ENCODE measurements around the gene MYCBP. TPM values are rescaled to one million over a fixed set of nuclear protein-coding genes. Genes with fewer than 3 reads are reported as not detected.
A peak's percentile ranks its signal among the peaks of the same experiment; 100 is the strongest.

MYCBP gene
- total and polyA plus RNA-seq, 2 of the 8 experiments (the other 6 are each of a cell fraction or from before 2014, with no cell fraction given) = 22.4 to 38.2 TPM

- DNase-seq (ENCODE audit: low read depth in 1 of 2, low spot score in 2 of 2) (peak; percentile 90 to 97), FAIRE-seq (no peak)
- Histone ChIP-seq H2BK15ac (ENCODE audit: low read length) (peak within 1 kb of the TSS; percentile 77; the same call in 1 of the 2 replicates), H3K79me2 (ENCODE audit: control insufficient read depth in 1 of 2, insufficient read depth in 2 of 2, low read length in 2 of 2) (peaks cover 3 to 40% of the 10 kb centered on the region in 2 experiments), H3K14ac (ENCODE audit: insufficient read length) (no peak within 1 kb of the TSS), H3K4me3 (ENCODE audit: extremely low read depth in 1 of 4, insufficient read depth in 2 of 4, low read depth in 3 of 4, low read length in 4 of 4) (peak within 1 kb of the TSS; percentile 85 to 96 (median 92)), H3K56ac (replicated peaks; ENCODE audit: insufficient read length, low read depth, low read length) (peak within 1 kb of the TSS; percentile 49), H2AFZ (ENCODE audit: low read length) (peak within 1 kb of the TSS; percentile 92), H4K20me1 (replicated peaks in 1 of 2; ENCODE audit: control insufficient read depth in 1 of 2, insufficient read depth in 2 of 2, low read length in 2 of 2) (peaks cover 3% of the 10 kb centered on the region in 2 experiments), H3K27me3 (replicated peaks in 1 of 4; ENCODE audit: control insufficient read depth in 3 of 4, extremely low read depth in 1 of 4, insufficient read depth in 3 of 4, low read length in 3 of 4) (no peaks in the 10 kb centered on the region), H4K91ac (replicated peaks; ENCODE audit: insufficient read length, low read length) (no peak within 1 kb of the TSS), H3K9ac (replicated peaks in 1 of 4; ENCODE audit: extremely low read depth in 1 of 4, low read depth in 3 of 4, low read length in 3 of 4) (peak within 1 kb of the TSS; percentile 73 to 85 (median 78)), H3K18ac (ENCODE audit: extremely low read depth, low read length) (no peak within 1 kb of the TSS; the same call in 1 of the 2 replicates), H3K23me2 (ENCODE audit: low read depth, low read length) (peaks cover 12% of the 10 kb centered on the region), H3K23ac (ENCODE audit: insufficient read length) (no peak within 1 kb of the TSS), H3K9me3 (ENCODE audit: insufficient read depth in 2 of 2, low read depth in 1 of 2, low read length in 1 of 2) (no peaks in the 10 kb centered on the region), H3K4me2 (ENCODE audit: insufficient read depth in 1 of 2, low read depth in 2 of 2, low read length in 2 of 2) (peak within 1 kb of the TSS; percentile 90 to 95), H3K36me3 (ENCODE audit: control insufficient read depth in 2 of 4, insufficient read depth in 4 of 4, low read length in 3 of 4) (peaks cover 3 to 33% (median 13%) of the 10 kb centered on the region in 4 experiments; a peak in 6 of 8 replicates), H2AK5ac (ENCODE audit: low read depth, low read length) (no peak within 1 kb of the TSS), H3K27ac (ENCODE audit: low read depth, low read length) (no peak within 1 kb of the TSS), H3K79me1 (ENCODE audit: low read depth, low read length) (peaks cover 2% of the 10 kb centered on the region), H2BK5ac (ENCODE audit: low read depth, low read length) (peak within 1 kb of the TSS; percentile 29; the same call in 1 of the 2 replicates), H4K8ac (ENCODE audit: extremely low read depth, insufficient read depth, low read length) (peak within 1 kb of the TSS; percentile 78), H2BK20ac (ENCODE audit: low read length) (no peak within 1 kb of the TSS), H3K4me1 (replicated peaks in 1 of 4; ENCODE audit: control insufficient read depth in 3 of 4, insufficient read depth in 4 of 4, low read length in 3 of 4) (peaks cover 0 to 8% (median 2%) of the 10 kb centered on the region in 4 experiments; a peak in 3 of 7 replicates), H4K5ac (ENCODE audit: insufficient read length, low read depth, low read length) (peak within 1 kb of the TSS; percentile 50), H3K4ac (replicated peaks; ENCODE audit: insufficient read length, low read depth, low read length) (peak within 1 kb of the TSS; percentile 65), H2BK12ac (ENCODE audit: low read depth, low read length) (no peak within 1 kb of the TSS), H2BK120ac (replicated peaks; ENCODE audit: low read depth, low read length) (peak within 1 kb of the TSS; percentile 55)
- 5% methylated on average over 30 of the region's 70 CpGs; no CpG with 5 or more reads in 1 of the 2 experiments for WGBS, 2 experiments (ENCODE audit: extremely low coverage in 1 of 2, insufficient coverage in 1 of 2, insufficient read length in 1 of 2, insufficient replicate concordance in 2 of 2, low coverage in 1 of 2, low lambda C conversion rate in 2 of 2, missing lambda C conversion rate in 1 of 2)
- ChIA-PET POLR2A (ENCODE audit: partially characterized antibody) (interaction anchor here (0.7 to 1.9 kb wide), 6 partner anchors 13 to 167 kb away, joined by 3 to 6 read pairs (median 4); partner anchors contain the start of genes MYCBP and NDUFS5), CTCF (ENCODE audit: partially characterized antibody) (interaction anchor here (0.5 to 0.7 kb wide), 3 partner anchors 13 to 858 kb away, joined by 3 to 4 read pairs (median 3); no protein-coding TSS in a partner anchor)
- no peak for TF ChIP-seq CBX8 (IDR thresholded peaks at IDR 0.05; ENCODE audit: borderline replicate concordance, low read depth, low read length)
- no peak for TF ChIP-seq KDM5A (IDR thresholded peaks at IDR 0.05; ENCODE audit: low read length)
- TF ChIP-seq ATF3 (IDR thresholded peaks at IDR 0.05; ENCODE audit: insufficient read depth, low read depth, low read length) = peak; percentile 100
- TF ChIP-seq SP4 (IDR thresholded peaks at IDR 0.05; ENCODE audit: low read length) = peak; percentile 98
- peak; percentile 69 for TF ChIP-seq CHD2 (IDR thresholded peaks at IDR 0.05; ENCODE audit: low read length)
- TF ChIP-seq HDAC2 (IDR thresholded peaks at IDR 0.05; ENCODE audit: borderline replicate concordance in 1 of 2, low read depth in 2 of 2, low read length in 2 of 2) = peak in 1 of 2 experiments; percentile 54; a peak in 1 of 4 replicates
- no peak for TF ChIP-seq RFX5 (IDR thresholded peaks at IDR 0.05; ENCODE audit: borderline replicate concordance, low read depth, low read length)
- TF ChIP-seq POLR2A (IDR thresholded peaks at IDR 0.05; ENCODE audit: control extremely low read depth in 1 of 2, low read depth in 2 of 2, low read length in 2 of 2) = 0 out of 3 replicates have a peak, but pooled peaks of 1 of the 2 experiments have one; percentile 21
- TF ChIP-seq MAX (IDR thresholded peaks at IDR 0.05) = peak; percentile 84
- TF ChIP-seq ASH2L (IDR thresholded peaks at IDR 0.05; ENCODE audit: low read length) = peak; percentile 83
Measured at GRCh38 chr1:38859561-38860453, 13.3 kb downstream of the MYCBP start, which contains the start of gene RRAGC. TSS of gene RRAGC (minus strand) at chr1:38859772. CDS start at chr1:38859646, 126 bp downstream.
